Osteoblast (primary cell): Measurements from ENCODE around the gene CACNA1S. TPM values are rescaled to one million over a fixed set of nuclear protein-coding genes. Genes with fewer than 3 reads are reported as not detected.

Experiments
- DNase-seq: peaks from one replicate; pipeline ENCODE4 v3.0.0; 2011; ENCODE audit warnings: low spot score, mixed read lengths; ENCODE audit not compliant: insufficient read length; ENCODE audit errors: missing footprints
- H2AFZ ChIP-seq: 2 replicates; pipeline ENCODE4 v1.6.0; 2011; ENCODE audit warnings: mild to moderate bottlenecking, low read length
- H3K27ac ChIP-seq: 2 replicates; pipeline ENCODE4 v1.5.1; 2011; ENCODE audit warnings: mild to moderate bottlenecking, low read depth, low read length, moderate library complexity
- H3K27me3 ChIP-seq: 2 replicates; pipeline ENCODE4 v1.6.0; 2012; ENCODE audit warnings: mild to moderate bottlenecking, control low read depth, inconsistent platforms, low read length, moderate library complexity; ENCODE audit not compliant: insufficient read depth
- H3K36me3 ChIP-seq: 2 replicates; pipeline ENCODE4 v1.5.1; 2011; ENCODE audit warnings: mild to moderate bottlenecking, low read length, control low read depth, moderate library complexity; ENCODE audit not compliant: insufficient read depth
- H3K4me1 ChIP-seq: 2 replicates; pipeline ENCODE4 v1.5.1; 2011; ENCODE audit warnings: mild to moderate bottlenecking, low read length, control low read depth, moderate library complexity; ENCODE audit not compliant: insufficient read depth
- H3K4me2 ChIP-seq: 2 replicates; pipeline ENCODE4 v1.6.0; 2011; ENCODE audit warnings: mild to moderate bottlenecking, low read length; ENCODE audit not compliant: insufficient read depth
- H3K4me3 ChIP-seq: fragments of 200-600 bp; sonication (generic); 3 replicates; pipeline ENCODE4 v1.5.1; 2012; ENCODE audit warnings: mild to moderate bottlenecking, low read length, inconsistent platforms; ENCODE audit not compliant: insufficient read depth
- H3K79me2 ChIP-seq: 2 replicates; pipeline ENCODE4 v1.6.0; 2012; ENCODE audit warnings: mild to moderate bottlenecking, low read length, control low read depth, inconsistent platforms; ENCODE audit not compliant: insufficient read depth
- H3K9me3 ChIP-seq: 2 replicates; pipeline ENCODE4 v1.5.1; 2011; ENCODE audit warnings: low read depth, low read length, control low read depth
- H4K20me1 ChIP-seq: 2 replicates; pipeline ENCODE4 v1.6.0; 2012; ENCODE audit warnings: mild to moderate bottlenecking, low read length, control low read depth; ENCODE audit not compliant: insufficient read depth
- total RNA-seq: library from RNA; depleted of rRNA; stranded (reverse); fragments of >200 nt; gene quantifications from 2 replicates; pipeline ENCODE4 v1.2.3, GENCODE V29; 2012
- TF ChIP-seq, protein P1 (sequence below): IDR thresholded peaks from 2 replicates; pipeline ENCODE4 v1.5.1; 2011; ENCODE audit warnings: mild to moderate bottlenecking, low read depth, low read length, moderate library complexity; ENCODE audit errors: extremely low read depth

Gene CACNA1S
- total RNA-seq, 1 donor, result not detected

- H3K4me1 ChIP-seq, result no peaks in the 10 kb centered on the region
Measured at GRCh38 chr1:201016943-201017827, 95.0 kb downstream of the CACNA1S start.

DNA sequence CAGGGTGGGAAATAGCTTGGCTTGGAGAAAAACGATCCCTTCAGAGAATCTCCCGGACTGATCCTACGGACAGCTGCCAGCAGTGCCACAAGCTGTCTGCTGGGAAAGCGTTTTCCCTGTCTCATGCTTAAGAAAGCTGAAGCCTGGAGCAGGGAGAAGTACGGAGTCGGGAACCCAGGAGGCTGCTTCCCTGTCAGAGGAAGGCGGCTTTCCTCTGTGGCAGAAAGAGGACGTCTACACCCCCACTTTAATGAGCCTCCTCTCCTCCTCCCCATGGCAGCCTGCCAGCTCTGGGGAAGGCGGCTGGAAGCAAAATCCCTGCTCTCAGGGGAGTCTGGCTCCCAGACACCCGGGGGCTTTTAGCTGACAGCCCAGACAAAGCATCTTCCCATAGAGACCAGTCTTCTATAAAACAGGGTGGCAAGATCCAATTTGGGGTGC is 96.0 kb downstream of the CACNA1S start:
- Histone ChIP-seq H3K4me2 (peak overlapping the region; percentile 7), H3K9me3 (no peaks in the 10 kb centered on the region), H3K79me2 (no peaks in the 10 kb centered on the region), H2AFZ (no peak overlapping the region), H3K4me3 (no peak overlapping the region), H3K36me3 (no peaks in the 10 kb centered on the region), H4K20me1 (no peaks in the 10 kb centered on the region), H3K27ac (no peak overlapping the region), H3K27me3 (peaks cover 47% of the 10 kb centered on the region), H3K4me1 (no peaks in the 10 kb centered on the region)
- TF ChIP-seq, protein P1, sequence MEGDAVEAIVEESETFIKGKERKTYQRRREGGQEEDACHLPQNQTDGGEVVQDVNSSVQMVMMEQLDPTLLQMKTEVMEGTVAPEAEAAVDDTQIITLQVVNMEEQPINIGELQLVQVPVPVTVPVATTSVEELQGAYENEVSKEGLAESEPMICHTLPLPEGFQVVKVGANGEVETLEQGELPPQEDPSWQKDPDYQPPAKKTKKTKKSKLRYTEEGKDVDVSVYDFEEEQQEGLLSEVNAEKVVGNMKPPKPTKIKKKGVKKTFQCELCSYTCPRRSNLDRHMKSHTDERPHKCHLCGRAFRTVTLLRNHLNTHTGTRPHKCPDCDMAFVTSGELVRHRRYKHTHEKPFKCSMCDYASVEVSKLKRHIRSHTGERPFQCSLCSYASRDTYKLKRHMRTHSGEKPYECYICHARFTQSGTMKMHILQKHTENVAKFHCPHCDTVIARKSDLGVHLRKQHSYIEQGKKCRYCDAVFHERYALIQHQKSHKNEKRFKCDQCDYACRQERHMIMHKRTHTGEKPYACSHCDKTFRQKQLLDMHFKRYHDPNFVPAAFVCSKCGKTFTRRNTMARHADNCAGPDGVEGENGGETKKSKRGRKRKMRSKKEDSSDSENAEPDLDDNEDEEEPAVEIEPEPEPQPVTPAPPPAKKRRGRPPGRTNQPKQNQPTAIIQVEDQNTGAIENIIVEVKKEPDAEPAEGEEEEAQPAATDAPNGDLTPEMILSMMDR, result no peak
- peak; percentile 95 for DNase-seq

More at GRCh38 chr1:201016943-201017827, 95.0 kb downstream of the CACNA1S start:
- TF ChIP-seq, protein P1, result no peak
- Histone ChIP-seq H3K79me2 (no peaks in the 10 kb centered on the region), H4K20me1 (no peaks in the 10 kb centered on the region), H3K9me3 (no peaks in the 10 kb centered on the region), H3K36me3 (no peaks in the 10 kb centered on the region), H3K27me3 (peaks cover 46% of the 10 kb centered on the region), H3K4me3 (no peak overlapping the region), H3K4me2 (no peak overlapping the region), H2AFZ (no peak overlapping the region), H3K27ac (no peak overlapping the region)
- peak; percentile 71 for DNase-seq

GRCh38 chr1:201015551-201016091 is 96.6 kb downstream of the CACNA1S start:
- Histone ChIP-seq H3K27me3 (peaks cover 51% of the 10 kb centered on the region), H3K36me3 (no peaks in the 10 kb centered on the region), H3K79me2 (no peaks in the 10 kb centered on the region), H3K4me2 (peak overlapping the region; percentile 7), H3K4me1 (no peaks in the 10 kb centered on the region), H3K9me3 (no peaks in the 10 kb centered on the region), H4K20me1 (no peaks in the 10 kb centered on the region), H3K4me3 (no peak overlapping the region), H2AFZ (no peak overlapping the region), H3K27ac (no peak overlapping the region)
- TF ChIP-seq, protein P1, result no peak
- DNase-seq, result peak; percentile 58

DNA sequence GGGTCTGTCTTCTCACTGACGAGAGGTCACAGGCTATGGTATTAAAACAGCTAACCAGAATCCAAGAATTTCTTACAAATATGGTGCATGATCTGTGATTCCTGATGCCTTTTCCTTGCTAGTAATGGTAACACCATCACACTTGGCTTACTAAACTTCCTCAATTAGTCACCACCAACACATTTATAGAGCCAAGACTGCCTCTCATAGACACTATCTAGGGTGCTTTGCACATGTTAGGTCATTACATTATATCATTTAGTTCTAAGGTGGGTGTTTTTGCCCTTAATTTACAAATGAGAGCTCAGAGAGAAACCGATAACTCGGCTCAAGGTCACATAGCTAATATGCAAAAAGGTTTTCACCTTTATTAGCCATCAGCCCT is 97.4 kb downstream of the CACNA1S start:
- Histone ChIP-seq H2AFZ (no peak overlapping the region), H4K20me1 (no peaks in the 10 kb centered on the region), H3K9me3 (no peaks in the 10 kb centered on the region), H3K4me1 (no peaks in the 10 kb centered on the region), H3K4me3 (no peak overlapping the region), H3K4me2 (no peak overlapping the region), H3K27ac (no peak overlapping the region), H3K79me2 (no peaks in the 10 kb centered on the region), H3K36me3 (no peaks in the 10 kb centered on the region), H3K27me3 (peaks cover 51% of the 10 kb centered on the region)
- DNase-seq, result no peak
- TF ChIP-seq, protein P1, result no peak
